ENCODE measurements around the gene BAIAP2.

Gene BAIAP2

GRCh38 chr17:81117672-81118198 lies 82.8 kb downstream of the BAIAP2 start:
- H3K27ac ChIP-seq, result no peak overlapping the region; the same call in 1 of the 2 replicates
- no peak for TF ChIP-seq ZFX (IDR thresholded peaks at IDR 0.05)
- TF ChIP-seq, protein P1, sequence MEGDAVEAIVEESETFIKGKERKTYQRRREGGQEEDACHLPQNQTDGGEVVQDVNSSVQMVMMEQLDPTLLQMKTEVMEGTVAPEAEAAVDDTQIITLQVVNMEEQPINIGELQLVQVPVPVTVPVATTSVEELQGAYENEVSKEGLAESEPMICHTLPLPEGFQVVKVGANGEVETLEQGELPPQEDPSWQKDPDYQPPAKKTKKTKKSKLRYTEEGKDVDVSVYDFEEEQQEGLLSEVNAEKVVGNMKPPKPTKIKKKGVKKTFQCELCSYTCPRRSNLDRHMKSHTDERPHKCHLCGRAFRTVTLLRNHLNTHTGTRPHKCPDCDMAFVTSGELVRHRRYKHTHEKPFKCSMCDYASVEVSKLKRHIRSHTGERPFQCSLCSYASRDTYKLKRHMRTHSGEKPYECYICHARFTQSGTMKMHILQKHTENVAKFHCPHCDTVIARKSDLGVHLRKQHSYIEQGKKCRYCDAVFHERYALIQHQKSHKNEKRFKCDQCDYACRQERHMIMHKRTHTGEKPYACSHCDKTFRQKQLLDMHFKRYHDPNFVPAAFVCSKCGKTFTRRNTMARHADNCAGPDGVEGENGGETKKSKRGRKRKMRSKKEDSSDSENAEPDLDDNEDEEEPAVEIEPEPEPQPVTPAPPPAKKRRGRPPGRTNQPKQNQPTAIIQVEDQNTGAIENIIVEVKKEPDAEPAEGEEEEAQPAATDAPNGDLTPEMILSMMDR (conservative IDR thresholded peaks at IDR 0.05), result no peak

DNA sequence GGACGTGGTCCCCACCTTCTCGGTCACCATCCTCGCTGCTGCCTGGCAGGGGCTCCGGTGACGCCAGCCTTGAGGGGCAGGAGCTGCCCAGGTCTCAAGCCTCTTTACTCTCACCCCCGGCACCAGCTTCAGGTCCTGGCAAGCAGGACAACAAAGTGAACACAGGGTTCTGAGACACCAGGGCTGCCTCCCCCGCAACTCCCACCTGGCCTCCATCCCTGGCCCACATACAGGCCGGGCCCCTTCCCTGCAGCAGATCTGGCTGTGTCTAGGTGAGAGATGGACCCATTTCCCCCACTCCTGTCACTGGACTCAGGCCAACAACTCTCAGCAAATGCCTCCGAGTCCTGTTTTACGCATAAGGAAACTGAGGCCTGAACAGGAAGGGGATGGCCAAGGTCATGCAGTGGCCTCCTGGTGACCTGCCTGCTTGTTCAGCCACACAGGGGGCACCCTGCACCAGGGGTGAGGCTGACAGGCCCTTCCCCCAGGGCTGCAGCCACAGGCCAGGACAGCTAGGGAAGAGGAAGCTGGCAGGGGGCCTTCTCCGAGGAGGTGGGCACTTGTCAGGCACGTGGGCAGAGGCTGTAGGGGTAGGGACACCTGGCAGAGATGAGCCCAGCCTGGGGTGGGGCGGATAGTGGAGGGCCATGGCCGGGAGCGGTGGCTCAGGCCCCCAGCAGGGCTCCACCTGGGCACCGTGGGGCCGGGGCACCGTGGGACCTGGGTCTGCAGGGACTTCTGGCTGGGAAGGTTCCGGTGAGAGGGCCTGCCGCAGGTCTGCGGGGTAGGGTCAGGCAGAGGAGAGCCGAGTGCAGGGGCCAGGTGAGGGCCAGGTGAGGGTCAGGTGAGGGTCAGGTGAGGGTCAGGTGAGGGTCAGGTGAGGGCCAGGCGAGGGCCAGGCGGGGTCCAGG lies 83.6 kb downstream of the BAIAP2 start:
- peak overlapping the region; percentile 56 for H3K27ac ChIP-seq
- TF ChIP-seq ZFX (IDR thresholded peaks at IDR 0.05), result no peak
- TF ChIP-seq, protein P1 (conservative IDR thresholded peaks at IDR 0.05), result no peak

GRCh38 chr17:81119223-81120148 lies 84.5 kb downstream of the BAIAP2 start:
- peak overlapping the region; percentile 56 for H3K27ac ChIP-seq

DNA sequence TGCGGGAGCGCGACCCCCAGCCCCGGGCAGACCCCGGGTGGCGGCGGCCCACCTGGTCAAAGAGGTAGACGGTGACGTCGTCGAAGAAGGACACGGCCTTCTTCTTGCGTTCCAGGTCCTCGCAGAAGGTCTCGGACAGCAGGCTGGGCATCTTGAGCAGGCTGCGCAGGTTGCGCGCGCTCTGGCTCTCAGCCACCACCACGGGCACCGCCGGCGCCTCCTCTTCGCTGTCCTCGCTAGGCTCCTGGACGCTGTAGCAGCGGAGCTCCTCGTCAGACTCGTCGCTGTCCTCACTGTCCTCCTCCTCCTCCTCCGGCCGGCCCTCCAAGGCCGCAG lies 85.2 kb downstream of the BAIAP2 start:
- TF ChIP-seq ZFX (IDR thresholded peaks at IDR 0.05), result no peak
- TF ChIP-seq, protein P1 (conservative IDR thresholded peaks at IDR 0.05), result no peak; the same call in 1 of the 2 replicates
- peak overlapping the region; percentile 56 for H3K27ac ChIP-seq

More at GRCh38 chr17:81119223-81120148, 84.5 kb downstream of the BAIAP2 start:
- TF ChIP-seq, protein P1 (conservative IDR thresholded peaks at IDR 0.05), result no peak
- TF ChIP-seq ZFX (IDR thresholded peaks at IDR 0.05), result no peak

DNA sequence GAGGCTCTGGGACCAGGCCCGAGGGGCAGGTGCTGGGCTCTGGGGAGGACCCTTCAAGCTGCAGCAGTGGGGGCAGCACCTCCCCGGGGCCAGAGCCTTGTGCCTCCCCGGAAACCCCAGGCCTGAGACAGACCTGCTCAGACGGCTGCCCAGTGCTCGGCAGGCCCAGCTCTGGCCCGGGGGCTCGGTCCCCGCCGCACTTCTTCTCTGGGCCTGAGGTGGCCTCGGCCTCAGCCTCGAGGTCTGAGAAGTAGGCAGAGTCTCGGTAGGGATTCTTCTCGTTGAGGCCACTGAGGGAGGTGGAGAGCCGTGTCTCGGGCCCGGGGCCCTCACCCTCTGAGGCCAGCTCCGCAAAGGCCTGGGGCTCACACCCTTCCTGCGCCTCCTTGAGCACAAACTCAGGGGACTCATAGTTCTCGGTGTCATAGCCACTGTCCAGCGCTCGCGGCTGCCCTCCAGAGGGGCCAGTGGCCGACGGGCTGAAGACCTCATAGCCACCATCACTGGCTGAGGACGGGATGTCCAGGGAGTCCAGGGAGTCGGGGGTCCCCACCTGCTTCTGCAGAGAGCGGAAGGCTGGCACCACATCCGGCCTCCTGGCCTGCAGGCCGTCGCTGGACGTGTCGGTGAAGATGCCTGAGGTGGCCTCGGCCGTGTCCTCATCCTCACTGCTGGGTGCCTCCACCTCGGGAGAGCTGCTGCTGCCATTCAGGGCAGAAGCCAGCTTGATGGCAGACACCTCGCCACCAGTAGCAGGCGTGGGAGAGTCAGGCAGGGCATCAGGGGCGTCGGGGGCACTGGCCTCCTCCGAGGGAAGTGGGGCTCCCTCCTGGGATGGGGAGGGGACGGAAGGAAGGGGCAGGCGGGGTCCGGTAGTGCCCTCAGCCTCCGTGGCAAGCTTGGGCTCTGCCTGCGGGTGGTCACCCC lies 86.0 kb downstream of the BAIAP2 start:
- no peak for TF ChIP-seq ZFX (IDR thresholded peaks at IDR 0.05)
- TF ChIP-seq, protein P1 (conservative IDR thresholded peaks at IDR 0.05), result no peak; the same call in 1 of the 2 replicates
- peak overlapping the region; percentile 56 for H3K27ac ChIP-seq

DNA sequence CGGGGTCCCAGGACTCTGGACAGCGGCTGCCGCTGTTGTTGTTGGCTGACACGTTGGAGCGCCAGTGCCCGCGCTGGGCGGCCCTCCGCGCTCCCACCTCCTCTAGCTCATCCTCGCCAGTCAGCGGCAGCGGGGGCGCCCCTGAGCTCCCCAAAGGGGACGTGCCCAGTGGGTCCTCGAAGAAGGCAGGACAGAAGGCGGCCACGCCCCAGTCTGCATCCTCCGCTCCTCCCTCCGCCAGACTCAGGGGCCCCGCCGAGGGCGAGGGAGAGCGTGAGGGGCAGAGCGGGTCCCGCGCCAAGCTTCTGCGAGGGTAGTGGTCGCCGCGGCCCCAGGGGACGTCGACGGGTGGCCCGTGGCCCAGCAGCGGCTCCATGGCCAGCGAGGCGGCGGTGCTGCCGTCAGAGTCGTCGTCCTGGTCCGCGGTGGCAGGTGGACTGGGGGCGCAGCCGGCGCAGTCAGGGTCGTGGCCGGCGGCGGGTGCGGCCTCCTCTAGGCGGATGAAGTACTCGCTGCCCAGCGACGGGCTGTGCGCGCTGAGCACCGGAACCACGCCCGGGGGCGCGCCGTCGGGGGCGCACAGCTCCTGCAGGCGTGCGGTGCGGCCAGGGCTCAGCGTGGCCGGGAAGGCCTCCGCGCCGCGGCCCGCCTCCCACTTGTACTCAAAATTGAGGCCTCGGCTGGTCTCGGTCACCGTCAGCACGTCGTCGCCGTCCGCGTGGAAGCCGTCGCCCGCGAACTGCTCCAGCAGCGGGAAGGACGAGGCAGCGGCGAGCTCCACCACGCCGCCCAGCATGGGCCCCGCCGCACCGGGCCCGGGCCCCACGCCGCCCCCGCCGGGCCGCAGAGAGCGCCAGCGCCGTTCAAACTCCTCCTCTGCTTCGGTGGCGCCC lies 87.1 kb downstream of the BAIAP2 start:
- TF ChIP-seq, protein P1 (conservative IDR thresholded peaks at IDR 0.05), result no peak
- TF ChIP-seq ZFX (IDR thresholded peaks at IDR 0.05), result no peak
- H3K27ac ChIP-seq, result no peak overlapping the region

Data from C4-2B (cell line).